GM19025 (cell line): ENCODE data around the gene ACSM3.
"Not testable (repeated sequence)": the region's sequence is repeated elsewhere in the genome, so short reads cannot be mapped to it uniquely, and the experiment has no call there.

Experiments
- ATAC-seq: cut with Tn5 transposase; IDR thresholded peaks from one replicate; pipeline ENCODE4 v1.9.1; 2021; ENCODE audit warnings: mild to moderate bottlenecking, low read depth, moderate library complexity; ENCODE audit not compliant: unreplicated experiment

ACSM3 gene

GRCh38 chr16:20755238-20755637 lies 8.6 kb upstream of the ACSM3 start:
- no peak for ATAC-seq

GRCh38 chr16:20755799-20756198 lies 8.0 kb upstream of the ACSM3 start:
- ATAC-seq = not testable (repeated sequence)

GRCh38 chr16:20760346-20760745 lies 3.5 kb upstream of the ACSM3 start:
- ATAC-seq = no peak

DNA sequence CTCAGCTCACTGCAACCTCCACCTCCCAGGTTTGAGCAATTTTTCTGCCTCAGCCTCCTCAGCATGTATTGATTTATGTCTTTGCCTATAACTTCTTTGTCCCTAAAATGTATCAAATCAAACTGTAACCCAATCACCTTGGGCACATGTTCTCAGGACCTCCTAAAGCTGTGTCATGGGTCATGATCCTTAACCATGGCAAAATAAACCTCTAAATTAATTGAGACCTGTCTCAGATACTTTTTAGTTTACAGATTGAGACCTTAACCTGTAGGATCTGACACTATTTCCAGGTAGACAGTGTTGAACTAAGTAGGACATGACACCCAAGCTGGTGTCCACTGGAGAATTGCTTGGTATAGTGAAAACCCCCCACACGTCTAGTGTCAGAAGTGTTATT lies 2.6 kb upstream of the ACSM3 start:
- ATAC-seq = no peak

- ATAC-seq = no peak
Measured at GRCh38 chr16:20762404-20763123, 1.2 kb upstream of the ACSM3 start.

DNA sequence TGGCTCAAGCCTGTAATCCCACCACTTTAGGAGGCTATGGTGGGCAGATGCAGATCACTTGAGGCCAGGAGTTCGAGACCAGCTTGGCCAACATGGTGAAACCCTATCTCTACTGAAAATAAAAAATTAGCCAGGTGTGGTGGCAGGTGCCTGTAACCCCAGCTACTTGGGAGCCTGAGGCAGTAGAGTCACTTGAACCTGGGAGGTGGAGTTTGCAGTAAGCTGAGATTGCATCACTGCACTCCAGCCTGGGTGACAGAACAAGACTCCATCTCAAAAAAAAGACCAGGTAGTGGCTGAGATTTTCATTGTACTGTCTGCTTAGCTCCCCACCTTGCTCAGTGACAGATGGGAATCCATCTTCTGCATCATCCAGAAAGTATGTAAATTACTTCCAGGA lies 634 bp downstream of the ACSM3 start:
- ATAC-seq = not testable (repeated sequence)

GRCh38 chr16:20765732-20766131 lies 1.9 kb downstream of the ACSM3 start:
- ATAC-seq = no peak

- no peak for ATAC-seq
Measured at GRCh38 chr16:20766294-20766693, 2.5 kb downstream of the ACSM3 start.

DNA sequence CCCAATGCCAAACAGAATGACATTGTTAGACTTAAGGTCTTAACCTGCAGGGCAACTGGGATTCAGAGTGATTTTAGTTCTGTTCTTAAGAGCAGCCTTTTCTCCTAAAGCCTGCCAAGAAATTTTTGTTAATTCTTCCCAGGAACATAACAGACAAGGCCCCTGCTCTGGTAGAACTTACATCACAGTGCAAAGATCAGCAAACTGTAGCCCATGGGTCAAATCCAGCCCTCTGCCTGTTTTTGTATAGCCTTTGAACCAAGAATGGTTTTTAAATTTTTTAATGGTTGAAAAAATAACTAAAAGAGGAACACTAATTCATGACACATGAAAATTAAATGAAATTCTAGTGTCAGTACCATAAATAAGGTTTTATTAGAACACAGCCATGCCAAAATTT lies 3.8 kb downstream of the ACSM3 start:
- ATAC-seq = no peak

GRCh38 chr16:20768121-20768520 lies 4.3 kb downstream of the ACSM3 start:
- ATAC-seq = no peak

- no peak for ATAC-seq
Measured at GRCh38 chr16:20768818-20769217, 5.0 kb downstream of the ACSM3 start.

DNA sequence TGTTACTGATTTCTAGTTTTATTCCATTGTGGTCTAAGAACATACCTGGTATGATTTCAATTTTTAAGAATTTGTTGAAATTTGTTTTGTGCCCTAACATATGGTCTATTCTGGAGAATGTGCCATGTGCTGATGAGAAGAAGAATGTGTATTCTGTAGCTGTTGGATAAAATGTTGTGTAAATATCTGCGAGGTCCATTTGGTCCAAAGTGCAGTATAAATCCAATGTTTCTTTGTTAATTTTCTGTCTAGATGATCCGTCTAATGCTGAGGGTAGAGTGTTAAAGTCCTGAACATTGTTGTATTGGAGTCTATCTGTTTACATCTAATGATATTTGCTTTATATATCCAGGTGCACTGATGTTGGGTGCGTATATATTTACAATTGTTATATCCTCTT lies 9.9 kb downstream of the ACSM3 start:
- ATAC-seq = no peak

- ATAC-seq = no peak
Measured at GRCh38 chr16:20774703-20775362, 11.0 kb downstream of the ACSM3 start.

DNA sequence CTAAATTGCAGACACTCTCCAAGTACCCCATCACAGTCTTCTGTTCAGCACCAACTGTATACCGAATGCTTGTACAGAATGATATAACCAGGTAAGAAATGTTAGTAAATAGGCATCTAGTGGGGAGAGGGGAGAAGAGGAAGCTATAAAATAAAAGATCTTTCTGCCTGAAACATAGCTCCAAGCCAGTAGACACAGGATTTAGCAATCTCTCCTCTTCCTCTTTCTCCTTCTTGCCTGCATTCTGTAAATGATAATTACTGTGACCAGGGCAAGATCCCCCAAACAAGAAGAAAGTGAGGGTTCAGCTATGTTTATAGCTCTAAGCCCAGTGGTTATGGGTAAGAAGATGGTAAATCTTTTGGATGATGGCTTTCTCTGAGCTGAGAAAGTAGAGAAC lies 17.9 kb downstream of the ACSM3 start:
- no peak for ATAC-seq

GRCh38 chr16:20782470-20782869 lies 18.7 kb downstream of the ACSM3 start:
- no peak for ATAC-seq

- ATAC-seq = no peak
Measured at GRCh38 chr16:20784204-20784603, 20.4 kb downstream of the ACSM3 start.

DNA sequence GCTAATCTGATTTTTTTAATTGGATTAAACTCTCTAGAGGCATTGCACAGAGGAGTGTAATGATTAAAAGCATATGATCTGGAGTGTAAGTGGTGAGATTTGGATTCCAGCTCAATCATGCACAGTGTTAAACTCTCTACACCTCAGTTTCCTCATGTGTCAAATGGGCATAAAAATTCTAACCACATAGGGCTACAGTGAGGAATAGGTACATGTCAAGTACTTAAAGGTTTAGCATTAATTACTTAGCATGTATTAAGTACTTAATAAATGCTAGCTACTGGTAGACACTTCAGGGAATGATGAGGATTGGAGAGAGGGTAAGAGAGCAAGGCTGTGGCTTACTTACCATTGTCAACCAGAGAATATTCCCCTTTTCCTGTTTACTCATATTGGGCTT lies 25.3 kb downstream of the ACSM3 start:
- ATAC-seq = no peak

DNA sequence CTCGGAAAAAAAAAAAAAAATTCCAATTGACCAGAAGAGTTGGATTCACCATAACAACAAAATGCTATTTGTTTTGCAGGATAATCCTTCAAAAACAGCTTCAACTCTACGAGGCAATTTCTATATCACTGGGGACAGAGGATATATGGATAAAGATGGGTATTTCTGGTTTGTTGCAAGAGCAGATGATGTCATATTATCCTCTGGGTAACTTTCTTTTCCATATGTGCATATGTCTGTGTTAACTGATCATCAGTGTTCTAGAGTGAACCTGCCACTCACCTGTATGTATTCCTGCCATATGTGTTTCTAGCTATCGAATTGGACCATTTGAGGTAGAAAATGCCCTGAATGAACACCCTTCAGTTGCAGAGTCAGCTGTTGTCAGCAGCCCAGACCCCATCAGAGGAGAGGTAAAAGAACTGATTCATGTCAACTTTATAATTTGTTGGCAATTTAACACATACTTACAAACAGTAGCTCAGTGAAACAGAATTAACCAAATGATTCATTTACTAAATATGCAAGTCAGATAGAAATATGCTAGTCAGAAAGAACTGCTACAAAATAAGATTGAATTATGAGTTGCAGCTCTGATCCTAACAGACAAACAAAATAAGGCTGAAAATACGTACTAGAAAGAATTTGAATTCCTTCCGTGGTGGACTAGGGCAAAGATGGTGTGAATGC lies 28.3 kb downstream of the ACSM3 start:
- no peak for ATAC-seq

- ATAC-seq = no peak
Measured at GRCh38 chr16:20798364-20798763, 34.5 kb downstream of the ACSM3 start.

DNA sequence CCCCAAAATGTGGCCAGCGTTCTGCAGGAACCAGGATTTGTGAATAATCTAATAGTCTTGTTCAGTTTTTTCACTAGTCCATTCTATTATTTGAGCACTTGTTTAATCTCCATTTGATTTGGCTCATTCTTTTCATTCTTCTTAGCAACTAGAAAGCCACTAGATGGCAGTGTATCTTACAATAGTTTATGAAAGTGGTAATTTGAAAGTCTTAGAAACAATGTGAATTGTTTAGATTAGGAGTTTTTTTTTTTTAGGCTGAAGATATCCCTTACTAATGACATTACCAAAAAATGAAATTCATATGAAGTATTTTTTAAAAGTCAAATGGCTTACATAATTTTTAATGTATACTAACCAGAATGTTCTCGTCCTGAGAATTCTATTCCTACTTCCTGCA lies 35.8 kb downstream of the ACSM3 start:
- no peak for ATAC-seq

- no peak for ATAC-seq
Measured at GRCh38 chr16:20801278-20801677, 37.5 kb downstream of the ACSM3 start.

- no peak for ATAC-seq
Measured at GRCh38 chr16:20803192-20803560, 39.4 kb downstream of the ACSM3 start.
